HG02798 (cell line): ENCODE results near the gene MCM6.
"Not testable (repeated sequence)": the region's sequence is repeated elsewhere in the genome, so short reads cannot be mapped to it uniquely, and the experiment has no call there.

Source experiments
- ATAC-seq: cut with Tn5 transposase; IDR thresholded peaks from one replicate; pipeline ENCODE4 v1.9.1; 2021; ENCODE audit warnings: mild to moderate bottlenecking; ENCODE audit not compliant: unreplicated experiment, poor library complexity

Gene MCM6

GRCh38 chr2:135876066-135876711 is at the start of gene MCM6:
Gene MCM6 (minus strand): TSS chr2:135876443. CDS start chr2:135876365, 78 bp downstream.
- ATAC-seq: peak; percentile 94

- no peak for ATAC-seq
Measured at GRCh38 chr2:135925571-135925970, 49.3 kb upstream of the MCM6 start.

- ATAC-seq: no peak
Measured at GRCh38 chr2:135916207-135916606, 40.0 kb upstream of the MCM6 start.

GRCh38 chr2:135914485-135914884 is 38.2 kb upstream of the MCM6 start:
- no peak for ATAC-seq

- ATAC-seq: peak; percentile 43
Measured at GRCh38 chr2:135913727-135914365, 37.6 kb upstream of the MCM6 start.

- ATAC-seq: no peak
Measured at GRCh38 chr2:135909976-135910375, 33.7 kb upstream of the MCM6 start.

- no peak for ATAC-seq
Measured at GRCh38 chr2:135905679-135906078, 29.4 kb upstream of the MCM6 start.

GRCh38 chr2:135904341-135904989 is 28.2 kb upstream of the MCM6 start:
- no peak for ATAC-seq

- ATAC-seq: no peak
Measured at GRCh38 chr2:135903650-135904049, 27.4 kb upstream of the MCM6 start.

- ATAC-seq: no peak
Measured at GRCh38 chr2:135899567-135899966, 23.3 kb upstream of the MCM6 start.

- ATAC-seq: no peak
Measured at GRCh38 chr2:135898234-135898786, 22.1 kb upstream of the MCM6 start.

- ATAC-seq: no peak
Measured at GRCh38 chr2:135894930-135895329, 18.7 kb upstream of the MCM6 start.

- ATAC-seq: no peak
Measured at GRCh38 chr2:135893374-135893794, 17.1 kb upstream of the MCM6 start.

- ATAC-seq: no peak
Measured at GRCh38 chr2:135890835-135891234, 14.6 kb upstream of the MCM6 start.

GRCh38 chr2:135890149-135890548 is 13.9 kb upstream of the MCM6 start:
- no peak for ATAC-seq

GRCh38 chr2:135888587-135888986 is 12.3 kb upstream of the MCM6 start:
- not testable (repeated sequence) for ATAC-seq

- no peak for ATAC-seq
Measured at GRCh38 chr2:135885709-135886108, 9.5 kb upstream of the MCM6 start.

- ATAC-seq: no peak
Measured at GRCh38 chr2:135882415-135882814, 6.2 kb upstream of the MCM6 start.

- ATAC-seq: not testable (repeated sequence)
Measured at GRCh38 chr2:135876770-135877169, 527 bp upstream of the MCM6 start.

- peak; percentile 57 for ATAC-seq
Measured at GRCh38 chr2:135875491-135876065, 665 bp downstream of the MCM6 start.
